A673 (cell line): ENCODE results near the gene MKX. TPM values are rescaled to one million over a fixed set of nuclear protein-coding genes. Genes with fewer than 3 reads are reported as not detected.

Experiments
- BruUV-seq: library from RNA; stranded (reverse); fragments of 400-500 nt; replicated peaks from 2 replicates; lab custom pipeline; 2021; lab: Mats Ljungman, UMichigan
- CTCF ChIA-PET: fragments of 300-600 bp; sonication (Branson Sonifier 250); formaldehyde crosslinking; loops from one replicate; lab custom pipeline; 2022; ENCODE audit warnings: antibody characterized with exemption; lab: Charles Lee
- POLR2A ChIA-PET: fragments of 300-600 bp; sonication (Branson Sonifier 250); formaldehyde crosslinking; loops from one replicate; lab custom pipeline; 2022; ENCODE audit warnings: antibody characterized with exemption; ENCODE audit not compliant: low non-redundant PET; lab: Charles Lee
- DNase-seq: peaks from one replicate; pipeline ENCODE4 v3.0.0-alpha.2; 2015; ENCODE audit warnings: low spot score
- H3K27ac ChIP-seq: fragments of 200-600 bp; sonication (generic); 2 replicates; pipeline ENCODE4 v1.5.1; 2016; ENCODE audit warnings: mixed run types, low read depth, mild to moderate bottlenecking, mixed read lengths, antibody characterized with exemption, low read length; ENCODE audit not compliant: poor library complexity, severe bottlenecking
- H3K27me3 ChIP-seq: fragments of 200-600 bp; sonication (generic); replicated peaks from 2 replicates; pipeline ENCODE4 v1.6.1; 2017; ENCODE audit warnings: mixed run types, low read depth, mild to moderate bottlenecking, mixed read lengths, antibody characterized with exemption, low read length; ENCODE audit not compliant: insufficient read depth, poor library complexity
- H3K36me3 ChIP-seq: fragments of 200-600 bp; sonication (generic); 2 replicates; pipeline ENCODE4 v1.6.1; 2016; ENCODE audit warnings: mixed run types, mild to moderate bottlenecking, mixed read lengths, antibody characterized with exemption, low read length; ENCODE audit not compliant: insufficient read depth, poor library complexity, severe bottlenecking
- H3K4me1 ChIP-seq: fragments of 200-600 bp; sonication (generic); 2 replicates; pipeline ENCODE4 v1.6.1; 2017; ENCODE audit warnings: mixed run types, mild to moderate bottlenecking, mixed read lengths, antibody characterized with exemption, low read length; ENCODE audit not compliant: insufficient read depth, poor library complexity, severe bottlenecking
- H3K4me3 ChIP-seq: fragments of 200-600 bp; sonication (generic); 2 replicates; pipeline ENCODE4 v1.5.1; 2016; ENCODE audit warnings: low read depth, mixed run types, mild to moderate bottlenecking, mixed read lengths, low read length; ENCODE audit not compliant: poor library complexity, severe bottlenecking
- H3K9me3 ChIP-seq: fragments of 200-600 bp; sonication (generic); 2 replicates; pipeline ENCODE4 v1.6.1; 2016; ENCODE audit warnings: mixed run types, low read depth, mild to moderate bottlenecking, mixed read lengths, antibody characterized with exemption, low read length; ENCODE audit not compliant: poor library complexity, severe bottlenecking
- EZH2 ChIP-seq: fragments of 200-600 bp; sonication (generic); IDR thresholded peaks from 2 replicates; pipeline ENCODE4 v1.6.1; 2017; ENCODE audit warnings: borderline replicate concordance, low read depth, mild to moderate bottlenecking, mixed read lengths, antibody characterized with exemption, low read length; ENCODE audit not compliant: poor library complexity, severe bottlenecking
- intact Hi-C: fragments of 100-400 bp; cut with micrococcal nuclease; formaldehyde crosslinking; loops from one replicate; pipeline ENCODE4 v1.10.0; 2022; ENCODE audit not compliant: unreplicated experiment
- total RNA-seq: library from RNA; stranded (reverse); gene quantifications from 2 replicates; pipeline ENCODE4 v1.2.3, GENCODE V29; 2021
- TF ChIP-seq, protein P1 (sequence below): fragments of 300-800, 200-600 bp; sonication (generic); conservative IDR thresholded peaks from 2 replicates; pipeline ENCODE4 v1.5.1; 2017; ENCODE audit warnings: low read depth, mild to moderate bottlenecking, antibody characterized with exemption, low read length, moderate library complexity, mixed read lengths

Gene MKX
- total RNA-seq, 1 experiment from 2014 or later, result 0.09 TPM

DNA sequence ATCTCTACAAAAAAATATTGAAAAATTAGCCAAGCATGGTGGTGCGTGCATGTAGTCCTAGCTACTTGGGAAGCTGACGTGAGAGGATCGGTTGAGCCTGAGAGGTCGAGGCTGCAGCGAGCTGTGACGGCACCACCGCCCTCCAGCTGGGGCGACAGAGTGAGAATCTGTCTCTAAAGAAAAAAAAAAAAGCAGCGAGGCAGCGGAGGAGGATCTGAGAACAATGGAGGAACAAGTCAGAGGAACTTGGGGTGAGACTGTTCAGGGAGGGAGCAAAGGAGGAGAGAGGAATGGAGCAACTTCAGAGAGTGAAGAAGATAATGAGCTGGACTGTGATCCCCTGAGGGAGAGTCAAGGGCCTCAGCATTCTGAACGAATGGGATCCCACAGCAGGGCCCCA lies 85.4 kb downstream of the MKX start:
- intact Hi-C loops, result no loop called here
- TF ChIP-seq EZH2, result no peak
- TF ChIP-seq, protein P1, sequence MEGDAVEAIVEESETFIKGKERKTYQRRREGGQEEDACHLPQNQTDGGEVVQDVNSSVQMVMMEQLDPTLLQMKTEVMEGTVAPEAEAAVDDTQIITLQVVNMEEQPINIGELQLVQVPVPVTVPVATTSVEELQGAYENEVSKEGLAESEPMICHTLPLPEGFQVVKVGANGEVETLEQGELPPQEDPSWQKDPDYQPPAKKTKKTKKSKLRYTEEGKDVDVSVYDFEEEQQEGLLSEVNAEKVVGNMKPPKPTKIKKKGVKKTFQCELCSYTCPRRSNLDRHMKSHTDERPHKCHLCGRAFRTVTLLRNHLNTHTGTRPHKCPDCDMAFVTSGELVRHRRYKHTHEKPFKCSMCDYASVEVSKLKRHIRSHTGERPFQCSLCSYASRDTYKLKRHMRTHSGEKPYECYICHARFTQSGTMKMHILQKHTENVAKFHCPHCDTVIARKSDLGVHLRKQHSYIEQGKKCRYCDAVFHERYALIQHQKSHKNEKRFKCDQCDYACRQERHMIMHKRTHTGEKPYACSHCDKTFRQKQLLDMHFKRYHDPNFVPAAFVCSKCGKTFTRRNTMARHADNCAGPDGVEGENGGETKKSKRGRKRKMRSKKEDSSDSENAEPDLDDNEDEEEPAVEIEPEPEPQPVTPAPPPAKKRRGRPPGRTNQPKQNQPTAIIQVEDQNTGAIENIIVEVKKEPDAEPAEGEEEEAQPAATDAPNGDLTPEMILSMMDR, result no peak
- CTCF ChIA-PET, result no interaction called here
- no TSS peak for BruUV-seq
- Histone ChIP-seq H3K9me3 (no peaks in the 10 kb centered on the region), H3K27me3 (peaks cover 35% of the 10 kb centered on the region), H3K4me3 (no peak overlapping the region), H3K4me1 (no peaks in the 10 kb centered on the region), H3K36me3 (no peaks in the 10 kb centered on the region), H3K27ac (no peak overlapping the region)
- DNase-seq, result no peak
- POLR2A ChIA-PET, result no interaction called here

DNA sequence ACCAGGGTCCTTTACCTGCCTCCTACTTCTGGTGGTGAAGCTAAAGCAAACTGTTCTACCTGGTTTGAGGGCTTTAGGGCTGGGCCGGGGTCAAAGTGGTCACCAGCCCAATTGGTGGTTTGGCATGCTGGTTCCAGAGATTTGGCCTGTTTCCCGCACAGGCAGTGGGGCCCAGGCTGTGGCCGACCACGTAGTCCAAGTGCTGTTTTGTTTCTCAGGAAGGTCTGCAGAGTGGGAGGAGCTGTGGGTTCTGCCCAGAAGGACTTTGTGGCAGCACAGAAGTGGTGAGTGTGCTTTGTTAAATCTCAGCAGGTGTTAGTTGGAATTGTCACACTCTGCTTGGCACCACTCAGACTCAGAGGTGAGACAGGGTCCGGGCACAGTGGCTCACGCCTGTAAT lies 85.8 kb downstream of the MKX start:
- Histone ChIP-seq H3K36me3 (no peaks in the 10 kb centered on the region), H3K9me3 (no peaks in the 10 kb centered on the region), H3K4me3 (no peak overlapping the region), H3K4me1 (no peaks in the 10 kb centered on the region), H3K27me3 (peaks cover 30% of the 10 kb centered on the region), H3K27ac (no peak overlapping the region)
- no peak for DNase-seq
- POLR2A ChIA-PET, result no interaction called here
- CTCF ChIA-PET, result no interaction called here
- intact Hi-C loops, result no loop called here
- no TSS peak for BruUV-seq
- TF ChIP-seq, protein P1, result no peak
- TF ChIP-seq EZH2, result no peak

DNA sequence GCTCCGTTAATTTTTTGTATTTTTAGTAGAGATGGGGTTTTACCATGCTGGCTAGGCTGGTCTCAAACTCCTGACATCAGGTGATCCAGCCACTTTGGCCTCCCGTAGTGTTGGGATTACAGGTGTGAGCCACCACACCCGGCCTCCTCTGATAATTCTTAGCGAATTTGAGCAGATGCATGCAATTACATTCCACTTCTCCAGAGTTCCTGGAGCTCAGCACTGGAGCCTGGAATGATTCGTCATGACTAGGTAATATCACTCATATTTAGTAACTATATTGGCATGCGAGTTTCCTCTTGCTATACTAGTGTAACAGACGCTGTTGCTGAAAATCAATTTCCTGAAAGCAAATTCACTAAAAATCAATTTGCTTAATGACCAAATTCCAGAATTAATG lies 86.8 kb downstream of the MKX start:
- no peak for TF ChIP-seq EZH2
- TF ChIP-seq, protein P1, result no peak
- POLR2A ChIA-PET, result no interaction called here
- Histone ChIP-seq H3K27me3 (peaks cover 20% of the 10 kb centered on the region), H3K27ac (no peak overlapping the region), H3K4me3 (no peak overlapping the region), H3K4me1 (no peaks in the 10 kb centered on the region), H3K36me3 (no peaks in the 10 kb centered on the region), H3K9me3 (no peaks in the 10 kb centered on the region)
- intact Hi-C loops, result no loop called here
- BruUV-seq, result no TSS peak
- CTCF ChIA-PET, result no interaction called here
- DNase-seq, result no peak
